KG1 (cell line): ENCODE measurements around the gene SLC44A3.
"Not testable (repeated sequence)": the region's sequence is repeated elsewhere in the genome, so short reads cannot be mapped to it uniquely, and the experiment has no call there.

Source experiments
- DNase-seq: peaks from one replicate; lab custom pipeline; 2025; lab: John Stamatoyannopoulos, UW

SLC44A3 gene

DNA sequence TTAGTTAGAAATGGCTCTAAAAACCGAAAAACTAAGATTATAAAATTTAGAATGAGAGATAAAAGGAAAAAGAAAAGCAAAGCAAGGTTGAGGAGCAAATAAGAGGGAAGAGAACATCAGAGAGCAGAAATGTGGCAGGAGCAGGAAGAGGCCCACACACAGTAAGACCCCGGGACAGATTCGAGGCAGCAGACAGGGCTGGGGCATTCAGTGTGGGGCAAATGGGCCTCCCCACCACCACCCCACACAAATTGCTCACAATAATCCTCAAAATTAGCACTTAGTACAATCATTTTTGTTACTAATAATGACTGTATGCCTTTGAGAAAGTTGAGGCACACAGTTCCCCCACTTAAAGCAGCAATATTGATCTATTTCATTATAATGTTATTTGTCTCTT lies 17.1 kb upstream of the SLC44A3 start:
- DNase-seq = no peak

DNA sequence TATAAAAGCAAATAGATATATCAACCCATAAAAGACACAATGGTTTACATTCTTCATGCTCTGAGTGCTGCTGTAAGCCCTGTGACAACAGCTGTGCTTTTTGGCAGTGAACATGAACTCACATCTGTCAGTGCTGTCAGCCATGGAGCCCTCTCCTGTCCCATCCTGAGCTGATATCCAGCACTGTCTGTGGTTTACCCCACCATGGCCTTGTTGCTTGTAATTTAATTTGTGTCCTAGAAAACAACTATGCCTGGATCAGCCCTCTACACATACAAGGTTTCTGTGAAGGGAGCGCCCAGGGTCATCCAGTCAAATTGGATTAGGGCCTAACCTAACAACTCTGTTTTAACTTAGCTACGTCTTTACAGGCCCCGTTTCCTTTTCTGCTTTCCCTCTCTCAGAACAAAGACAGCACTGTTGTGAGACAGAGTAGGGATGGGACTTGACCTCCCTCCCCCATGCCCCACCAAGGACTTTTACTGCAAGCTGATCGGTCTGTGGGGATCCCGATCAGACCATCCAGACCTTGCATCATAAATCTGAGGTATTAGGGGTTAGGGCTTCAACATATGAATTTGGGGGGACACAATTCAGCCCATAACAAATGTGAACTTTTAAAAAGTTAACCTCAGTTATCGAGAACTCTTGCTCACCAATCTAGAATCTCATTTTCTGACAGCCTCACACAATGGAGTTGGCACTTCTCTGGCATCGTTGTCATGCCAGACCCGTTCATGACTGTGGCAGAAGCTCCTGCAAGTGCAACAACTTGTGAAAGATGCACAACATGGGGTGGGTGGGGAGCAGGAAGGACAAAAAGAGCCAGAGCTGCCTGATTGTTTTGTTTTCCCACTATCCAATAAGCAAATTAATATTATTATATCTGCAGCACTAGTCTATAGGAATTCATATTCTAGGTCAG lies 16.4 kb upstream of the SLC44A3 start:
- DNase-seq = no peak

DNA sequence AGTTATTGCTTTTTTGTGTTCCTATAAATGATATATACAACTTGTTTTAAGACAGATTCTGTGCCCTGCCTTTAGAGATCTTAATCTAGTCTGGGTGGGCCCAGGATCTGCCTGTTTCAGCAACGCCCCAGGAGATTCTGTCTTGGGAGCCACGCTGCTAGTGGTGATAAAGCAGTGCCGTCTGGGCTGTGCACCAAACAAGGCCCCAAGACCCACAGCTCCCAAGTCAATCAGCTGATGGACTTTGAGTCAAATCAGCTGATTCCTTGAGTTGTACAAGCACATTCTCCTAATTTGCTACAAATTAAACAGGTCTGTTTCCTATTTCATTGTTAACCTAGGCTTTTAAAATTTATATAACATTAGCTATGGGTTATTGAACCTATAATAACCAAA lies 15.7 kb upstream of the SLC44A3 start:
- no peak for DNase-seq

DNA sequence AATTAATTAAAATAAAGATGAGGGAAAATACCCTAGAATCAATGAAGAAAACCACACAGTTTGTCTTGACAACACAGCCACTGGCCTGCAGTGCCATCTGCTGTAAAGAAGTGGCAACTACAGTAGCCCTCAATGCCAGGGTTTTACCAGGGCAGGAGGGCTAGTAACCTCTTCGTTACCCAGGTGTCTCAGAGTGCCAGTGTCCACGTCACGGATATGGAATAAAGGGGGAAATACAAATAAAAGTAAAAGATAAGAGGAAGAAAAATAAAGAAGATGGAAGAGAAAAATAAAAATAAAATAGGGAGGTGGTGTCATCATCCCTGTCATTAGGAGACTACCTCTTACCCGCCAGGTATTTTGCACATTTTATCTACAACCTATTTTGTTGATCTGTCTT lies 14.2 kb upstream of the SLC44A3 start:
- DNase-seq = peak; percentile 38

DNA sequence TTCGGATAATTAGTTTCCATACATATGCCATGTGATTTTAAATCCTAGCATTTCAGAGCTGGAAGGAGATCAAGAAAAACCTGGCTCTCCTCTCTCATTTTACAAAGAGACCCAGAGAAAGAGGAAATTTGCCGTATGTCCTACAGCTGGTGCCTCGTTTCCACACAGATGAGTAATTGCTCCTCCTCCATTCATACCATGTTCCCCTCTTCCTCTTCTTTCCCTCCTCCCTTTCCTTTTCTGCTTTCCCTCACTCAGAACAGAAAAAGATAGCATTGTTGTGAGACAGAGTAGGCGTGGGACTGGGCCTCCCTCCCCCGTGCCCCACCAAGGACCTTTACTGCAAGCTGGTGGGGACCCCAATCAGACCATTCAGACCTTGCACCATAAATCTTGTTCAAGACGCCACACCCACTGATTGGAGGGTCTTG lies 13.7 kb upstream of the SLC44A3 start:
- no peak for DNase-seq

DNA sequence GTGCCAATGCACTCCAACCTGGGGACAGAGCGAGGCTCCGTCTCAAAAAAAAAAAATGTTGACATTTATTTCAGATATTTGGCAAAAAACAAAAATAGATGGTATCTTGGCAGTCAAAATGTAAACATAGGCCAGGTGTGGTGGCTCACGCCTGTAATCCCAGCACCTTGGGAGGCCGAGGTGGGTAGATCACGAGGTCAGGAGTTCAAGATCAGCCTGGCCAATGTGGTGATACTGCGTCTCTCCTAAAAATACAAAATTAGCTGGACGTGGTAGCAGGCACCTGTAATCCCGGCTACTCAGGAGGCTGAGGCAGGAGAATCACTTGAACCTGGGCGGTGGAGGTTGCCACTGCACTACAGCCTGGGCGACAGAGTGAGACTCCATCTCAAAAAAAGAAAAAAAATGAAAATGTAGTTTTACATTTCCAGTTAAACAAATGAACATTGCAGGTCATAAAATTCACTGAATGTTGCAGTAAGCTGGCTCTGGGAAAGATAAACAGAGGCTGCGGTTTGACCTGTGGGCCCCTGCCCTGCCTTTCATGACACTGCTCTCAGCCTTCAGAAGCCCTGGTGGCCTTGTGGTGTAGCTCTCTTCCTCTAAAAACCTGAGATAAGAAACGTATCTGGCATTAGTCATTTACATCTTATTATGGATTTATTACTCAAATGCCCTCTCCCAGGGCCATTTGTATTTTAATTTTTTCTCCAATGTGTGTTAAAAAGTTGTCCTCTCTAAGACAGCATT lies 12.2 kb upstream of the SLC44A3 start:
- no peak for DNase-seq

DNA sequence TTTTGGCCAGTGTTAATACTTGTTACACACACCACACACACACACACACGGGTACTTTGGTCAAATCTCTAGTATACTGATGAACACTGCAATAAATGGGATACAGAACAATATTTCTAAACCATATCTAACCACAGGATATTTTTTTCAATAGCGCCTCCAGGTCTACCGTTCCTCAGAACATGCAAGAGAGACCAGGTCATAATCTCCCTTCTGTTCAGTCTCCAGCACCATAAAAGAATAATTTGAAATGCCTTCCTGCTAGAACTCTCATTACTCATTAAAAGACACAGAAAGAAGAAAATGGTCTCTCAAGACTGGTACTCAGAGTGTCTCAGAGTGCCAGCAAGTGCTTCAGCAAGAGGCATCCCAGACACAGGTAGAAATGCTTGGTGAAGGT lies 11.5 kb upstream of the SLC44A3 start:
- no peak for DNase-seq

DNA sequence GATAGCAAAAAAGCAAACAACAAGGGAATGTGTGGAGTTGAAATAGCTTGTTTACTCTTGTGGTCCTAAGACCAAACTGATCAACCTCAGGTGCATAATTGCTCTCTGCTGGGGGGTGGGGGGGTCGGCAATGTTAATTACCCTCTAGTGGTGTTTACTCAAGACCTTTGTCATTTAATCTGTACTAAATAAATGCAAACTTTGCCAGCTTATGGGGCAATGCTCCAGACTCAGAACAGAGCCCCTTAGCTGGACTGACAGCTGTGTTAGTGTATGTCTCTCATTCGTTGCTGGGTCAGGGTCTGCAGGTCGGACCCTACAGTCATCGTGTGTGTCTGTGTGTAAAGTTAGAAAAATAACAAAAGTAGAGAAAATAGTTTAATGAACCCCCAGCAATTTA lies 7.2 kb upstream of the SLC44A3 start:
- no peak for DNase-seq

DNA sequence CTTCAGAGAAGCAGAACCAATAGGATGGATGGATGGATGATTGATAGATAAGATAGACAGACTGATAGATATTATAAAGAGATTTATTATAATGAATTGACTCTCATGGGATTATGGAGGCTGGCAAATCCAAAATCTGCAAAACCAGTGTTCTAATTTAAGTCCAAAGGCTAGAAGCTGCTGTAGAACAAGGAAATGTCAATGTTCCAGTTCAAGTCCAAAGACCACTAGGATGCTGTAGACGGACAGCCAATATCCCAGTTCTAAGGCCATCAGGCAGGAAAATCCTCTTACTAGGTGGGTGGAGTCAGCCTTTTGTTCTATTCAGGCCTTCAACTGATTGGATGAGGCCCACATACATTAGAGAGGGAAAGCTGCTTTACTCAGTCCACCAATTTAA lies 4.1 kb upstream of the SLC44A3 start:
- DNase-seq = no peak

DNA sequence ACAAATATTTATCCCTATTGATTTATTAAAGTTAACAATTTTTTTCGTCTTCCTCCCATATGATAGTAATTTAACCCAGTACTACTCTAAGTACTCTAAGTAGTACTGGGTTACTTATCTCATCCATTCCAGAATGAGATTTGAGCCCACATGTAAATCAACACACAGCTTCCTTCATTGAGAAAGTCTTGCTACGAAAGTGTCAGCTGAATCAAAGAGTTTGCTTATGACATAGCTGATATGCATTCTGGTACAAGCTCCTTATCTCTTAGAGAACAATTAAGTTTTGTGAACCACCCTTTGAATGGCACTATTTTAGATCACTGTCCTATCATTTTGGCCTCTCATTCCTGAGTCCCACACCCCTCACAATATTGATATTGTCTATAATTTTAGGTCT lies 2.4 kb upstream of the SLC44A3 start:
- DNase-seq = no peak

DNA sequence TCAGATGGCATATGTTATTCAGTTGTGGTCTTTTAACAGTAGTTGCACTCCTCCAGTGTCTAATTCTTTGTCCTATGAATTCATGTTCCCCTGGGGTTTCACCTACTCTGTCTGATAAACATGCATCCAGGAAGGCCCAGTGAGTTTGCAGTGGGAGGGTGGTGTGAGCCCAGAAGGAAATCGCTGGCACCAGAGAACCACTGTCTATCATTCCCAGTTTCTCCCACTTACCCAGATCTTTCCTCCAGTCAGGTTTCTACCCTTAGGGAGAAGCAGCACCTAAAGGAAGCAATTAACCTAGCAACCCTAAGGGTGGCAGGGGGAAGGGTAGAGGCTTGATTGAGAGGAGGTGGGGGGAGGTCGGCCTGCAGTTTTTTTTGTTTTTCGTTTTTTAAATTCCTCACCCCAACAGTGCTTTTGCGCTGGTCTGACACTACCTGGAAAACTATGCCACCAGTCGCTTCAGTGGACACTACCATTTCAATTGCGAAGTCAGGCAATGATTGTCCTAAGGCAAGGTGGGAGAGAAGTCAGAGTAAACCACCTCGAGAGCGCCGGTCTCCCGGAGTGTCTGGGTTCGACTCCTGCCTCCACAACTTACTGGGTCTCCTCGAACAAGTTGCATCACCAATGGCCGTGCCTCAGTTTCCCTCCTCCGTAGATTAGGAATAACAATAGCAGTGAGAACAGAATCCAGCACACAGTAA lies 766 bp upstream of the SLC44A3 start:
- DNase-seq = no peak

DNA sequence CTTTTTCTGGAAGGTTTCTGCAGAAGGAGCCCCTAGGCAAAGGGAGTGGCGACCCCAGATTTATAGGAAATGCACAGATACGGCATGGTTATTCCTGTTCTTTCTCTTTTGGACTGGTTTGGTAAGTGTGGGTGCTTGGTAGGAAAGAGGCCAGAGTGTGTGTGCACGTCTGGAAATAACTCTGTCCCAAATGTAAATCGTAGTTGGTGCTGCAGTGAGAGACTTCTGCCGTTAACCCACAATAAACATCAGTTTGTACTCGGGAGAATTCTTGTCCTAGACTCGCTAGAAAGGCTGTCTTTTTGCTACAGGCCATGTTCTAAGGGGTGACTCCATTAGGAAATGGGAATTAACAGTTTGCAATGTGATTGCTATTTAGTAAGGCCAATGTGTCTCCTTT lies 779 bp downstream of the SLC44A3 start:
- DNase-seq = no peak

DNA sequence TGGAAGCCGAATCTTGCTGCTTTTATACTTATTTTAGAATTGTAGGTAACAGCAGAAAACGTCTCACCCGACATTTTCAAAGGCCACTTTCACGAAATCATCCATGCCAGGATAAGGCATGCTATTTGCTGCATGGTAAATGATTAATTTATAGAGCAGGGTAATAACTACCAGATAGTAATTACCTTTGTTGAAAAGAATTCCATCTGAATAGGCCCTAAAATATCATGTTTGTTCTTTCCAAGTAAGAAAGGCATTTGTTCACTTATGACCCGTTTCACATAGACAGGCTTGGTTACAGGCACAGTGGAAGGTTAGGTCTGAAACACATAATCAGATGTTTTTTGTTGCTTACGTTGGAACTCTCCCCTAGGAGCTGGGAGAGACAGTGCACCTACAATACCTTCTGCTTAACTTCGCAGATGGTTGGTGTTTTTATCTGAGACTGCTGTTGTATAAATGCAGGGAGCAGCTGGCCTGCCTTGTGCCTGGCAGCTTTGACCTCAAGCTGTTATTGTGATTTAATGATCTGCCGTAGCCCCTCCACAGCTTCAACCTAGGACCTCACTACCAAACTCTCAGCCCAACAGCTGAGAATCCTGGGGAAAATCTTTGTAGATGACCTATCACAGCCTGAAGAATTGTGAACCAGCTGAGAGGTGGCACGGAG lies 1.6 kb downstream of the SLC44A3 start:
- no peak for DNase-seq

DNA sequence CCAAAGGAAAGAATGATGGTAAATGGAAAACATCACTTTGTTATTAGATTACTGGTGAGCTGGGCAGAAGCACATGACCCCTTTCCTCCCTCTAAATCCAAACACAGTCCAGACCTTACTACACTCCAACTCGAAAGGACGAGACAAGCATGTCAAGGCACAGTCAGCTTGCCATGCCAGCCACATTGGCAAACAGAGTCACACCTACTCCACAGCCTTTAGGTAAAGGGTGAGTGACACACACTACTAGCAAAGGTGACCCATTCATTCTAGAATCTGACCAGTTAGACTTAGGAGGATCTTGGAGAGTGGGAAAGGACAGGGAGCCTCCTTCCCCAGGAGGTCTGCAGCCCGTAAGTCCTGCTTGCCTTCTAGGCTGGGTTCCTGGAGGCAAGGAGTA lies 3.0 kb downstream of the SLC44A3 start:
- no peak for DNase-seq

DNA sequence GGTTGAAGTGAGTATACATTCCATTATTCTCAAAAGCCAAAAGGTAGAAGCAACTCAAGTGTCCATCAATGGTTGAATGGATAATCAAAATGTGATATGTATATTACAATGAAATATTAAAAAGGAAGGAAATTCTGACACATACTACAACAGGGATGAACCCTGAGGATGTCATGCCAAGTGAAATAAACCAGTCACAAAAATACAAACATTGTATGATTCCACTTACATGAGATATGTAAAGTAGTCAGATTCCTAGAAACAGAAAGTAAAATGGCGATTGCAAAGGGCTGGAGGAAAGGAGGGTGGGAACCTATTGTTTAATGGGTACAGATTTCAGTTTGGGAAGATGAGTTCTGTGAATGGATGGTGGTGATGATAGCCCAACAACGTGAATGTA lies 5.8 kb downstream of the SLC44A3 start:
- no peak for DNase-seq

DNA sequence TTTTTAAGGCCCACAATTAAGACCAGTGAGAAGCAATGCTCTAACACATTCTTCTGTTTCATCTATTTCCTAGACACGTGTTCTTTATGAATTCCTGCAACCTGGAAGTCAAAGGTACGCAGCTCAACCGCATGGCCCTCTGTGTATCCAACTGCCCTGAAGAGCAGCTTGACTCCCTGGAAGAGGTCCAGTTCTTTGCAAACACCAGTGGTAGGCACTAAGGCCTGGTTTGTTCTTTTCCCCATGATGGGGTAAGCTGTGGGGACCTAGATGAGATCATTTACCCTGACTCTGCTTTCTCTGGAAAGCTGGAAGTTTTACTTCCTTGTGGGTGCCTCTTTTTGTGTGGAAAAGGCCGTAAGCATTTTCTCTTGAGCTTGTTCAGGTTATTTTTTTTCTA lies 7.3 kb downstream of the SLC44A3 start:
- no peak for DNase-seq

DNA sequence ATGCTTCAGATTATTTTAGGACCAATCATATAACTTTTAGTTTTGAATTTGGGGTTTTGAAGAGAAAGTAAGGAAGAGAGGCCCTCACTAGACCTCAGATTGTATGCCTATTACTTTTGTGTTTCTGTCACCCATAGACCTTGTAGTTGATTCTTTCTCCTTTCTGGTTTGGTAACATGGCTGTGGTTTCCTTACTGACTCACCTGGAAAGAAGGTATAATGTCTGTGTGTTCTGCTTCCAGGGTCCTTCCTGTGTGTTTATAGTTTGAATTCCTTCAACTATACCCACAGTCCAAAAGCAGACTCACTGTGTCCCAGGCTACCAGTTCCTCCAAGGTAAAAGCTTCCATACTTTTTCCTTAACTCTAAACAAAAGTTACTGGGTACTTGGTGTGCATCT lies 8.1 kb downstream of the SLC44A3 start:
- DNase-seq = no peak

DNA sequence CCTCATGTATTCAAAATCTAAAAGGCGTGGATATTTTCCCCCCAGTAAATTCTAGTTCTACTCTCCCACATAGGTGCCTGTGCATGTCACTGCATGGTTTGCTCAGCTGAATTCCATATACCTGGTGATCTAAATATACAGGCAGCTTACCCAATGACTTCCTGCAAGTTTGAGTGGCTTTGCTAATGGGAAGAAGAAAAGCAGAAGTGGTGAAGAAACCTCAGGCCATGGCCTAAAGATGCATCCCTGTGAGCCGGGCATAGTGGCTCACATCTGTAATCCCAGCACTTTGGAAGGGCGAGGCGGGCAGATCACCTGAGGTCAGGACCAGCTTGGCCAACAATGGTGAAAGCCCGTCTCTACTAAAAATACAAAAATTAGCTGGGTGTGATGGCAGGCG lies 11.5 kb downstream of the SLC44A3 start:
- DNase-seq = peak; percentile 59

DNA sequence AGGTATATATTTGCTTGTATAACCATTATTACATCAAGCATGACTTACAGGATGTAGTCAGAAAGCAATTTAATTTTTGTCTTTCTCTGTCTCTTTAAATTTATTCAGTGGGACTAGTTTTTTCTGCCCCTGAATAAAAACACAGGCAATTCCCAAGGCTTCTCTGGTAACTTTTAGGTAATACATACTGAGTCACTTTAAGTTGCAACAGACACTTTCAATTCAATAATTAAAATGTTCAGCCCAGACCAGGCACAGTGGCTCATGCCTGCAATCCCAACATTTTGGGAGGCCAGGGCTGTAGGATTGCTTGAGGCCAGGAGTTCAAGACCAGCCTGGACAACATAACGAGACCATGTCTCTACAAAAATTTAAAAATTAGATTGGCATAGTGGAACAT lies 12.3 kb downstream of the SLC44A3 start:
- no peak for DNase-seq

DNA sequence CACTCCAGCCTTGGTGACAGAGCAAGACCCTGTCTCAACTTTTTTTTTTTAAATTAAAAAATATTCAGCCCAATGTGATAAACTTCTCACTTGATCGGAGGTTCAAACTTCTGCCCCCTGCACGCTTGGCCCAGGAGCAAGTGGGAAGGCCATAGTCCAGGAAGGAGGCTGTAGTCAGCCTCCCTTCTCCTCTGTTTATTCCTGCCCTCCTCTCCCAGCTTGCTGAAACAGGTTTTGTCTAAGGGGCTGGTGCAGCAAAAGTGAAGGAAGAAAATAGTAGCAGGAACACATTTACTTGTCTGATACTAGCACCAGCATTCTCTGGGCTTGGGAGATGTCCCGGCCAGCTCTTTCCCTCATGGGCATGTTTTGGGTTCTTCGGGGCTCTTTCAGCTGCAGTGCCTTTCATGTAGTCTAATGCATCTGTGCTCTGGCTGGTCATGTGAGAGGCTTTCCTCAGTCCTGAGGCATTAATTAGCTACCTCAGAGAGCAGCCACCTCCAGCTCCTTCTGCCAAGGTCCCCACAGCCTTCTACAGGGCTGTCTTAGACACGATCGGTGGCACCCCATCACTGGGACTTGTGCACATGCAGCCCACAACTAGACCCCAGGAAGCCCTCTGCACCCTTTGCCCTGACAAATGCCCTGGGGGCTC lies 12.9 kb downstream of the SLC44A3 start:
- no peak for DNase-seq

DNA sequence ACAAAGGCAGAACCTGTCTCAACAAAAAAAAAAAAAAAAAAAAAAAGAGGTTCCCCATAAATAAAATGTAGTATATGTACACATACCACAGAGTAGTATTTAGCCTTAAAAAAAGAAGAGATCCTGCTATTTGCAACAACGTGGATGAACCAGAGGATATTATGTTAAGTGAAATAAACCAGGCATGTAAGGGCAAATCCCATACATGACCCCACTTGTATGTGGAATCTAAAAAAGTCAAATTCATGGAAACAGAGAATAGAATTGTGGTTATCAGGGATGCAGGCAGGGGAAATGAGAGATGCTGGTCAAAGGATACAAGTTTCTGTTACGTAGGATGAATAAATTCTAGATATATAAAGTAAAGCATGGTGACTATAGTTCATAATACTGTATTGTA lies 16.7 kb downstream of the SLC44A3 start:
- no peak for DNase-seq

DNA sequence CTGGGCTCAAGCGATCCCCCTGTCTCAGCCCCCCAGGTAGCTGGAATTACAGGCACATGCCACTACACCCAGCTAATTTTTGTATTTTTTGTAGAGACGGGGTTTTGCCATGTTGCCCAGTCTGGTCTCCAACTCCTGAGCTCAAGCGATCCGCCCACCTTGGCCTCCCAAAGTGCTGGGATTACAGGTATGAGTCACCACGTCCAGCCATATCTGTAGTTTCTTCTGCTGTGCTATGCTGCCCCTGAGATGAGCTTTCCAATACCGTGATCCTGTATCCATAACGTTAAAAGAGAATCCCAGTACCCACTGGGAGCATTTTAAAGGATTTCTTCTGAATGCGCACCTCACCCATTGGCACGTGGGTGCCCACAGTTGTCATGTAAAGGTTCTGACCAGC lies 20.2 kb downstream of the SLC44A3 start:
- not testable (repeated sequence) for DNase-seq
